NB4 (cell line): Measurements from ENCODE around the gene DKK3.

Source experiments
- CTCF ChIP-seq: IDR thresholded peaks from one replicate; pipeline ENCODE4 v1.5.1; 2012; ENCODE audit warnings: low read depth, low read length
- MYC ChIP-seq: IDR thresholded peaks from 2 replicates; pipeline ENCODE4 v1.6.1; 2011; ENCODE audit warnings: low read depth, low read length
- POLR2A ChIP-seq: IDR thresholded peaks from 2 replicates; pipeline ENCODE4 v1.6.1; 2011; ENCODE audit warnings: mild to moderate bottlenecking; ENCODE audit not compliant: insufficient read length; ENCODE audit errors: extremely low read depth

- TF ChIP-seq MYC (no peak), POLR2A (no peak), CTCF (no peak)
Observed at GRCh38 chr11:12005061-12005460, 3.4 kb downstream of the DKK3 start.
